ENCODE results near the gene ADGRL3.

The ADGRL3 gene

DNA sequence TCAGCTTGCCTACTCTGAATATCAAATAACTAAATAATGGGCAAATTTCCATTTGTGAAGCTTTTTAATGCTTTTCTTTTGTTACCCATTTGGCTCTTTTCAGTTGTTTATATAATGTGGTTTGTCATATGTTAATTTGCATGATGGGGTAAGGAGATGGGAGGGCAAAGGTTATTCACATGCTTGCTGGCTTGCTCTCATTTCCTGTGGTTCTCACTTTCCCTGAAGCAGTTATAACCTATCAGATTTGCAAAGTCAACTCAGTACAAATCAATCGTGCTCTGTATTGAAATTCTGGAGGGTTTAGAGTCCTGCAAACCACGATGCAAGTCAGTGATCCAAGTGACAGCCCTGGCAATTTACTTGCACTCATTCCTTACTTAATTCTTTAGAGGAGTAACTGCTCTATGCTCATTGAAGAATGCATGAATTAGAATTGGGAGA, 711.2 kb downstream of the ADGRL3 start:
- DNase-seq (ENCODE audit: low read depth) = no peak

DNA sequence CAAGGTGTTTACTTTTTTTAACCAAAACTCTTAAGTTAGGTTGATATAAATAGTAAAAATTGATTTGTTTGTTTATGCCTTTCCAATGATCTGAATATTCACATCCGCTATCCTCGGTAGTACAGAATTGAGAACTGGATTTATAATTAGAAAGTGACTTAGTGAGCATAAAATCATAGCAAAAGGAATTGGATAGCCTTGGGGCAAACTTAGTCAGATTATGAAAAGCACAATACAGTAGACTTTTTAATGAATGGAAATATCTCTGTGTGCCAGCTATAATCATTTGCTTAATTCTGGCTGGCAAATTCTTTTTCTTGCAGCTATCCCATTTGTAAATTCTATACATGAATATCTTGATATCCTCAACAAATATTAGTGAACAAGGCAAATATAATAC, 713.5 kb downstream of the ADGRL3 start:
- DNase-seq (ENCODE audit: low read depth) = no peak
- no peak overlapping the region for H3K4me3 ChIP-seq (ENCODE audit: control insufficient read depth, low read depth, low read length)
- TF ChIP-seq, protein P1, sequence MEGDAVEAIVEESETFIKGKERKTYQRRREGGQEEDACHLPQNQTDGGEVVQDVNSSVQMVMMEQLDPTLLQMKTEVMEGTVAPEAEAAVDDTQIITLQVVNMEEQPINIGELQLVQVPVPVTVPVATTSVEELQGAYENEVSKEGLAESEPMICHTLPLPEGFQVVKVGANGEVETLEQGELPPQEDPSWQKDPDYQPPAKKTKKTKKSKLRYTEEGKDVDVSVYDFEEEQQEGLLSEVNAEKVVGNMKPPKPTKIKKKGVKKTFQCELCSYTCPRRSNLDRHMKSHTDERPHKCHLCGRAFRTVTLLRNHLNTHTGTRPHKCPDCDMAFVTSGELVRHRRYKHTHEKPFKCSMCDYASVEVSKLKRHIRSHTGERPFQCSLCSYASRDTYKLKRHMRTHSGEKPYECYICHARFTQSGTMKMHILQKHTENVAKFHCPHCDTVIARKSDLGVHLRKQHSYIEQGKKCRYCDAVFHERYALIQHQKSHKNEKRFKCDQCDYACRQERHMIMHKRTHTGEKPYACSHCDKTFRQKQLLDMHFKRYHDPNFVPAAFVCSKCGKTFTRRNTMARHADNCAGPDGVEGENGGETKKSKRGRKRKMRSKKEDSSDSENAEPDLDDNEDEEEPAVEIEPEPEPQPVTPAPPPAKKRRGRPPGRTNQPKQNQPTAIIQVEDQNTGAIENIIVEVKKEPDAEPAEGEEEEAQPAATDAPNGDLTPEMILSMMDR (conservative IDR thresholded peaks at IDR 0.05; ENCODE audit: control insufficient read depth, insufficient read depth, low read depth, low read length) = no peak

More for the DNA sequence above, 711.2 kb downstream of the ADGRL3 start:
- TF ChIP-seq, protein P1 (conservative IDR thresholded peaks at IDR 0.05; ENCODE audit: control insufficient read depth, insufficient read depth, low read depth, low read length) = no peak
- H3K4me3 ChIP-seq (ENCODE audit: control insufficient read depth, low read depth, low read length) = no peak overlapping the region

DNA sequence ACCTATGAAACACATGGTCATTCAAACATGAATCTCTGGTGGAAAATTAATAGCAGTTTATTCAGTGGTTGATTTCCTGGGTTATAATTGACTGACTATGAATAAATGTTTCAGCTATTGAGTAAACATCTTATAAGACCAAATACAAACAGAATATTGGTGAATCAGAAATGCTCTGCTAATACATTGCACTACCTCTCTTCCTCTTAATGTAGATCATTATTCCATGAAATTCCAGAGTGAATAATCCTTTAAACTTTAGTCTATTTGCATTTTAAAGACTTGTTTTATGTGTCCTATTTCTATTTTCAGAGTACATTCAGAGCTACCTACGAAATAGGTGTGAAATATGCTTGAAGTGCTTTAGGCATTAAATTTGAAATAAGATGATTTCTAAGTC, 715.4 kb downstream of the ADGRL3 start:
- H3K4me3 ChIP-seq (ENCODE audit: control insufficient read depth, low read depth, low read length) = no peak overlapping the region
- TF ChIP-seq, protein P1 (conservative IDR thresholded peaks at IDR 0.05; ENCODE audit: control insufficient read depth, insufficient read depth, low read depth, low read length) = no peak
- DNase-seq (ENCODE audit: low read depth) = no peak

DNA sequence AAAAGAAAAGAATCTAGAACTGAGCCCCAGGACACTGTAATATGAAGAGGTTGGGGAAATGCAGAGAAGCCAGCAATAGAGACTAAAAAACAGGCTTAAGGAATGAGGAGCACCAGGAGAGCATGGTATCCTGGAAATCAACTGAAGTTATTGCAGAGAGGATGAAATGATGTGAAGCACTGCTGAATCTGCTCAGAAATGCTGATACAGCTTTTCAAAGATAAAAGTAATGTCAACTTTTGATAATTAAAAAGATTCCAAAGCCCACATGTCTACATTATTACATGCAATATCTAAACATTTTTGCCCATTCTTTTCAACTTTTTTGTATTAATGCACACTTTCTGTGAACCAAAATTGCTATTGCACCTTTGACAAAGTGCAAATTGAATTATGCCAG, 718.4 kb downstream of the ADGRL3 start:
- TF ChIP-seq, protein P1 (conservative IDR thresholded peaks at IDR 0.05; ENCODE audit: control insufficient read depth, insufficient read depth, low read depth, low read length) = no peak
- no peak overlapping the region for H3K4me3 ChIP-seq (ENCODE audit: control insufficient read depth, low read depth, low read length)
- DNase-seq (ENCODE audit: low read depth) = no peak

DNA sequence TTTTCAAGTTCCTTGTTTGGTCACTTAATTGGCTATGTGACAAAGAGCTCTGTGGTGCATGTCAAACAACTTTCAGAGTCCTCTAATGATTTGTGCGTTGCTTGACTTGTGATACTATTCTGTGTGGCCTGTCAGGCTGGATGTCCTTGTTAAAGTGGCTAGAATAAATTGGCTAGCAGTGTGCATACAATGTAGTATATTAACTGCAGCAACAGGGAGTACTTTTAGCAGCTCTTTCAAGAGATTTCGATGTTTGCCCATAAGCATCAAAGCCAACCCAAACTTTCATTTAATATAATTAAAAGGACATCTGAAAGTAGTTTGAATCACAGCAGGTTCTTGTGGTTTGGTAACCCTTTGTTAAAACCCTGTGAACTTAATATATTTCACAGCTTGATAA, 718.9 kb downstream of the ADGRL3 start:
- no peak overlapping the region for H3K4me3 ChIP-seq (ENCODE audit: control insufficient read depth, low read depth, low read length)
- no peak for DNase-seq (ENCODE audit: low read depth)
- TF ChIP-seq, protein P1 (conservative IDR thresholded peaks at IDR 0.05; ENCODE audit: control insufficient read depth, insufficient read depth, low read depth, low read length) = no peak

DNA sequence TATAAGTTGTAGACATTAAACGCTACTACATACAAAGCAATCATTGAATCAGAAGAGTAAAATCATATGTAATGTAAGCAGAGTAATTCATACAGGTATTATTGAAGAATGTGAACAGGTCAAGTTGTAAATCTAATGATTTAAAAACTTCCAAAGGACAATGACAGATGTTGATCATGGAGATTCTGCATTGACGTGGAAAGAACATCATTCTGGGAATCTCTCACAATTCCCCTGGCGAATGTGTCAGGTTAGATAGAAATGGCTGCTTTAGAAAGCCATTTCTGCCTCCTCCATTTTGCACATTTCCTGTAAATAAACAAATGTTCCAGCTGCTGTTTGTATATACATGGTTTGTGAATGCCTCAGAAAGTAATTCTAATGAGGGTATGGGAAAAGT, 719.4 kb downstream of the ADGRL3 start:
- DNase-seq (ENCODE audit: low read depth) = no peak

More for the DNA sequence above, 719.4 kb downstream of the ADGRL3 start:
- H3K4me3 ChIP-seq (ENCODE audit: control insufficient read depth, low read depth, low read length) = no peak overlapping the region
- TF ChIP-seq, protein P1 (conservative IDR thresholded peaks at IDR 0.05; ENCODE audit: control insufficient read depth, insufficient read depth, low read depth, low read length) = no peak
